Measurements from ENCODE around the gene AP3D1. TPM values are rescaled to one million over a fixed set of nuclear protein-coding genes. Genes with fewer than 3 reads are reported as not detected.

The AP3D1 gene
- total and polyA plus RNA-seq, 10 donors: 32.8 to 112 (median 96.2) TPM

- intact Hi-C loops (cut with DNase I; ENCODE audit: low total_unique reads): no loop called here
- Histone ChIP-seq H3K9me3 (no peaks in the 10 kb centered on the region), H3K4me1 (peaks cover 73 to 99% (median 94%) of the 10 kb centered on the region in 6 donors), H3K36me3 (no peaks in the 10 kb centered on the region), H3K27ac (peak overlapping the region; percentile 84 to 100 (median 97)), H3K4me3 (peak overlapping the region in 5 of 8 donors; percentile 9 to 53 (median 18)), H3K27me3 (replicated peaks in 1 of 7) (no peaks in the 10 kb centered on the region)
- peak; percentile 86 for DNase-seq
- WGBS, 5 donors: 7 to 46% (median 28%) methylated on average over 11 to 22 of the region's 22 CpGs
- TF ChIP-seq POLR2AphosphoS5 (IDR thresholded peaks at IDR 0.05) (peak; percentile 63 to 80 (median 72)), POLR2A (IDR thresholded peaks at IDR 0.05) (no peak), CTCF (IDR thresholded peaks at IDR 0.05 in 8 of 11, conservative IDR thresholded peaks at IDR 0.05 in 3 of 11) (peak in 1 of 11 experiments; percentile 16)
Observed at GRCh38 chr19:2055931-2056836, 95.2 kb downstream of the AP3D1 start.

GRCh38 chr19:2054763-2055162 lies 96.6 kb downstream of the AP3D1 start:
- Histone ChIP-seq H3K27me3 (replicated peaks in 1 of 7) (no peaks in the 10 kb centered on the region), H3K4me3 (no peak overlapping the region), H3K27ac (peak overlapping the region; percentile 29 to 100 (median 97)), H3K36me3 (no peaks in the 10 kb centered on the region), H3K9me3 (no peaks in the 10 kb centered on the region), H3K4me1 (peaks cover 64 to 90% (median 82%) of the 10 kb centered on the region in 6 donors)
- TF ChIP-seq POLR2A (IDR thresholded peaks at IDR 0.05) (no peak), POLR2AphosphoS5 (IDR thresholded peaks at IDR 0.05) (no peak), CTCF (IDR thresholded peaks at IDR 0.05 in 8 of 11, conservative IDR thresholded peaks at IDR 0.05 in 3 of 11) (no peak)
- 52 to 69% (median 63%) methylated on average over 8 of the region's 8 CpGs for WGBS, 5 donors
- intact Hi-C loops (cut with DNase I; ENCODE audit: low total_unique reads): no loop called here
- DNase-seq: peak; percentile 79

- 65 to 83% (median 79%) methylated on average over 23 to 24 of the region's 24 CpGs for WGBS, 5 donors
- H3K9me3 ChIP-seq: no peaks in the 10 kb centered on the region
- TF ChIP-seq POLR2AphosphoS5 (IDR thresholded peaks at IDR 0.05): peak; percentile 82 to 89 (median 87)
- TF ChIP-seq POLR2A (IDR thresholded peaks at IDR 0.05): no peak
- no peak for TF ChIP-seq CTCF (IDR thresholded peaks at IDR 0.05 in 8 of 11, conservative IDR thresholded peaks at IDR 0.05 in 3 of 11)
- peak; percentile 89 for DNase-seq
- H3K36me3 ChIP-seq: peaks cover 0 to 9% (median 2%) of the 10 kb centered on the region in 6 donors
- no peaks in the 10 kb centered on the region for H3K27me3 ChIP-seq (replicated peaks in 1 of 7)
- peak overlapping the region; percentile 35 to 100 (median 97) for H3K27ac ChIP-seq
- no peak overlapping the region for H3K4me3 ChIP-seq
- intact Hi-C loops (cut with DNase I; ENCODE audit: low total_unique reads): no loop called here
- peaks cover 64 to 90% (median 82%) of the 10 kb centered on the region in 6 donors for H3K4me1 ChIP-seq
Observed at GRCh38 chr19:2053601-2054389, 97.6 kb downstream of the AP3D1 start.

Measured in spleen (tissue), 11 donors.